ENCODE results near the gene DNMT1. TPM values are rescaled to one million over a fixed set of nuclear protein-coding genes. Genes with fewer than 3 reads are reported as not detected.

DNMT1 gene
- polyA plus RNA-seq, 3 donors: 17.6 to 72.5 (median 19.0) TPM

DNA sequence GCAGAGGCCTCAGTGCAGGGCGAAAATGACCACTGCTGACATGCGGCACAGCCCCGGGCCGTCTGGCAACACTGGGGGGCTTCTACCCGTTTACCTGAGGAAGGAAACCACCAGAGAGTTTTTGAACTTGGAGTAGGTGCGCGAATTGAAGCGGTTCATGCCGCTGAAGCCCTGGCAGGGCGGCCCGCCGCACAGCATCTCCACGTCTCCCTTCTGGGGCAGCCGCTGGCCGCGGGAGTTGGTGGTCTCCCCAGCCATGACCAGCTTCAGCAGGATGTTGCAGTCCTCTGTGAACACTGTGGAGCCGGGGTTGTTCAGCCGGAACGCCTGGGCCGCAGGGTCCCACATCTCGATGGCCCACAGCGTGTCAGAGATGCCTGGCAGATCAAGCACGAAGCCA is 54.8 kb downstream of the DNMT1 start:
- H3K27me3 Mint-ChIP-seq (ENCODE audit: low read depth in 3 of 3): no peaks in the 10 kb centered on the region
- no peak for DNase-seq
- peaks cover 76 to 95% of the 10 kb centered on the region in 2 donors for H3K36me3 Mint-ChIP-seq

GRCh38 chr19:10138879-10139795 is 55.6 kb downstream of the DNMT1 start:
- H3K4me3 ChIP-seq (replicated peaks in 1 of 3; ENCODE audit: low read depth in 2 of 3, low read length in 3 of 3): no peak overlapping the region
- no peaks in the 10 kb centered on the region for H3K79me2 ChIP-seq (ENCODE audit: insufficient read depth, low read length)
- H4K20me1 ChIP-seq (ENCODE audit: insufficient read depth, low read length): no peaks in the 10 kb centered on the region
- H3K4me1 ChIP-seq (ENCODE audit: control insufficient read depth in 1 of 2, insufficient read depth in 2 of 2, low read length in 2 of 2): no peaks in the 10 kb centered on the region
- Mint-ChIP-seq H3K36me3 (peaks cover 72 to 95% of the 10 kb centered on the region in 2 donors), H3K4me1 (no peaks in the 10 kb centered on the region), H3K9me3 (no peaks in the 10 kb centered on the region), H3K27me3 (ENCODE audit: low read depth in 3 of 3) (no peaks in the 10 kb centered on the region), H3K27ac (peak overlapping the region in 3 of 7 donors; percentile 8 to 68 (median 44)), H3K4me3 (no peak overlapping the region)
- DNase-seq: no peak
- H3K27ac ChIP-seq (ENCODE audit: low read depth in 1 of 2, low read length in 2 of 2): peak overlapping the region in 1 of 2 donors; percentile 14
- no peaks in the 10 kb centered on the region for H3K27me3 ChIP-seq (ENCODE audit: control insufficient read depth in 2 of 2, insufficient read depth in 2 of 2, low read length in 2 of 2)
- H3K9me3 ChIP-seq (replicated peaks in 1 of 2; ENCODE audit: control insufficient read depth in 1 of 2, insufficient read depth in 1 of 2, low read length in 2 of 2): no peaks in the 10 kb centered on the region
- no peak overlapping the region for H3K4me2 ChIP-seq (replicated peaks; ENCODE audit: extremely low read depth, low read length, poor library complexity, severe bottlenecking)
- H2AFZ ChIP-seq (ENCODE audit: insufficient read depth, low read depth, low read length, poor library complexity, severe bottlenecking): no peak overlapping the region
- intact Hi-C loops (cut with micrococcal nuclease): no loop called here
- H3K9ac ChIP-seq (ENCODE audit: insufficient read depth, low read length, poor library complexity, severe bottlenecking): no peak overlapping the region
- H3K36me3 ChIP-seq (replicated peaks in 1 of 2; ENCODE audit: control insufficient read depth in 1 of 2, insufficient read depth in 2 of 2, low read length in 2 of 2): peaks cover 96 to 100% of the 10 kb centered on the region in 2 donors
- TF ChIP-seq CTCF (IDR thresholded peaks at IDR 0.05): no peak
- WGBS (ENCODE audit: insufficient coverage): 97% methylated on average over 27 of the region's 27 CpGs

More for the DNA sequence above, 54.8 kb downstream of the DNMT1 start:
- Histone ChIP-seq H4K20me1 (ENCODE audit: insufficient read depth, low read length) (no peaks in the 10 kb centered on the region), H2AFZ (ENCODE audit: insufficient read depth, low read depth, low read length, poor library complexity, severe bottlenecking) (no peak overlapping the region), H3K27ac (ENCODE audit: low read depth in 1 of 2, low read length in 2 of 2) (no peak overlapping the region), H3K4me2 (replicated peaks; ENCODE audit: extremely low read depth, low read length, poor library complexity, severe bottlenecking) (no peak overlapping the region), H3K4me1 (ENCODE audit: control insufficient read depth in 1 of 2, insufficient read depth in 2 of 2, low read length in 2 of 2) (no peaks in the 10 kb centered on the region), H3K79me2 (ENCODE audit: insufficient read depth, low read length) (no peaks in the 10 kb centered on the region), H3K9me3 (replicated peaks in 1 of 2; ENCODE audit: control insufficient read depth in 1 of 2, insufficient read depth in 1 of 2, low read length in 2 of 2) (no peaks in the 10 kb centered on the region), H3K9ac (ENCODE audit: insufficient read depth, low read length, poor library complexity, severe bottlenecking) (no peak overlapping the region), H3K36me3 (replicated peaks in 1 of 2; ENCODE audit: control insufficient read depth in 1 of 2, insufficient read depth in 2 of 2, low read length in 2 of 2) (peaks cover 97 to 100% of the 10 kb centered on the region in 2 donors), H3K4me3 (replicated peaks in 1 of 3; ENCODE audit: low read depth in 2 of 3, low read length in 3 of 3) (no peak overlapping the region), H3K27me3 (ENCODE audit: control insufficient read depth in 2 of 2, insufficient read depth in 2 of 2, low read length in 2 of 2) (no peaks in the 10 kb centered on the region)
- Mint-ChIP-seq H3K9me3 (no peaks in the 10 kb centered on the region), H3K4me1 (no peaks in the 10 kb centered on the region), H3K27ac (peak overlapping the region in 2 of 7 donors; percentile 41 to 68), H3K4me3 (no peak overlapping the region)
- 98% methylated on average over 20 of the region's 23 CpGs for WGBS (ENCODE audit: insufficient coverage)
- no peak for TF ChIP-seq CTCF (IDR thresholded peaks at IDR 0.05)
- intact Hi-C loops (cut with micrococcal nuclease): no loop called here

Measured in CD14-positive monocyte (primary cell).